Kidney (tissue), 14 donors: ENCODE measurements around the gene POMT2. TPM values are rescaled to one million over a fixed set of nuclear protein-coding genes. Genes with fewer than 3 reads are reported as not detected.

Experiments used
- DNase-seq, 5 donors: peaks; one replicate each; pipeline ENCODE4 v3.0.0-alpha.2; 2013 to 2020
- FAIRE-seq: peaks from 2 replicates; lab custom pipeline; 2012; peaks lifted over from hg19 to GRCh38; lab: Jason Lieb, UNC
- H3K27ac ChIP-seq, 2 donors: one replicate each; pipeline ENCODE4 v1.7.0; 2013; ENCODE audit warnings: low read depth in 2 of 2, low read length in 2 of 2, inconsistent platforms in 1 of 2
- H3K27me3 ChIP-seq: one replicate; pipeline ENCODE4 v1.7.1; 2013; ENCODE audit warnings: low read length, inconsistent platforms; ENCODE audit not compliant: control insufficient read depth, insufficient read depth
- H3K36me3 ChIP-seq, 3 donors: one replicate each; pipeline versions ENCODE4 v1.7.0 to v1.7.1; 2013; ENCODE audit warnings: low read length in 3 of 3, control low read depth in 1 of 3, inconsistent platforms in 1 of 3; ENCODE audit not compliant: insufficient read depth in 3 of 3, control insufficient read depth in 2 of 3
- H3K4me1 ChIP-seq, 3 donors: one replicate each; pipeline versions ENCODE4 v1.7.0 to v1.7.1; 2013; ENCODE audit warnings: low read length in 3 of 3, inconsistent platforms in 1 of 3, low read depth in 1 of 3; ENCODE audit not compliant: control insufficient read depth in 2 of 3, insufficient read depth in 2 of 3
- H3K4me3 ChIP-seq, 3 donors: one replicate each; pipeline versions ENCODE4 v1.7.0 to v1.8.1; 2013; ENCODE audit warnings: low read length in 3 of 3, control low read depth in 1 of 3, inconsistent platforms in 1 of 3
- H3K9ac ChIP-seq, 3 donors: one replicate each; pipeline versions ENCODE4 v1.7.0 to v1.7.1; 2013; ENCODE audit warnings: low read length in 3 of 3, control low read depth in 1 of 3, inconsistent platforms in 1 of 3
- H3K9me3 ChIP-seq, 3 donors: one replicate each; pipeline versions ENCODE4 v1.7.0 to v1.7.1; 2013; ENCODE audit warnings: low read length in 3 of 3, control low read depth in 1 of 3, inconsistent platforms in 1 of 3; ENCODE audit not compliant: control insufficient read depth in 2 of 3, insufficient read depth in 1 of 3
- intact Hi-C: fragments of 100-400 bp; cut with DNase I; formaldehyde crosslinking; loops from one replicate; pipeline ENCODE4 v1.11.1; 2022
- polyA plus RNA-seq: library from polyadenylated mRNA; stranded (reverse); fragments of 350-450 nt; fragmentation: Illumina TruSeq; extraction: RNeasy Lipid Tissue Mini Kit (QIAGEN cat#74804); gene quantifications from one replicate; pipeline ENCODE4 v1.2.3, GENCODE V29; 2014; ENCODE audit warnings: low read depth, low replicate concordance; ENCODE audit not compliant: insufficient read depth
- total RNA-seq: library from RNA; stranded (reverse); fragmentation: NEBNext Ultra II Directional; extraction: Animal tissue kit (Norgen Biotek cat#: 25700); gene quantifications from one replicate; pipeline ENCODE4 v1.2.1, GENCODE V29; 2021
- TF ChIP-seq, protein P1 (sequence below): IDR thresholded peaks from 3 replicates; pipeline ENCODE4 v1.5.1; 2012; ENCODE audit warnings: mild to moderate bottlenecking, moderate library complexity, borderline replicate concordance; ENCODE audit not compliant: insufficient read depth; ENCODE audit errors: extremely low read depth
- donor health status: control.
- donor health status: control.
- donor health status: control.
- donor health status: control.
- donor health status: control.
- donor health status: DM: yes; HTN: yes; CAD: no.
- donor health status: Normal renal cell carcinoma (clear cell type).

Gene POMT2
- total and polyA plus RNA-seq, 2 donors from 2014 or later: 18.2 to 34.7 TPM

DNA sequence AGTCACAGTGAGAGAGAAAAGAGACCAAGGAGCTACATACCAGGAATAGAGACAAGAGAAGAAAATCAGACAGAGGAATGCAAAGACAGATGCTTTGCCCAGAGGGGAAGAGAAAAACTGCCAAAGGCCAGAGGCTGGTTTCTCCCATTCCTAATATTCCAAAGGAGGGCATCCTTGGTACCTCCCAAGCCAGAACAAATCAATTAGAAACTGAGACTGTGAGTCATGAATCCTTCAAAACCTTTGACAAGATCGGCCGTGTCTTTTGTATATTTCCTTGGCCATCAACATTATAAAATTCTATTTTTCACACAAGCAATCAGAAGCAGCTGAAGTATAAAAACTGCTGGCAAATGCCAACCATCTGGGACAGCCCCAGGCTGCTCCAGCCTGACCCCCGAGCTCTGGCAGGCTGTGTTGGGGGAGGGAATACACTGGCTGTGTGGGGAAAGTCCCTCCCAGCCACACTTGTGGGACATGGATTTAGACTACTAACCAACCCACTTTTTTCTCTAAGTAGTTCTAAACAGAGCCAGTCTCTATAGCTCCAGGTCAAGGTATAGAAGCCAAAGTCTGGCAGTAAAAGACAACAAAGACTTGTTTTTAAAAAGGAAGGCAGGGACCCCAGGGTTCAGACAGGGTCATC is 13.7 kb downstream of the POMT2 start:
- no peak for FAIRE-seq
- Histone ChIP-seq H3K36me3 (peaks cover 0 to 18% (median 6%) of the 10 kb centered on the region in 3 donors), H3K27ac (peak overlapping the region in 1 of 2 donors; percentile 45), H3K9ac (no peak overlapping the region), H3K9me3 (no peaks in the 10 kb centered on the region), H3K4me3 (no peak overlapping the region), H3K27me3 (no peaks in the 10 kb centered on the region), H3K4me1 (no peaks in the 10 kb centered on the region)
- no peak for DNase-seq
- TF ChIP-seq, protein P1, sequence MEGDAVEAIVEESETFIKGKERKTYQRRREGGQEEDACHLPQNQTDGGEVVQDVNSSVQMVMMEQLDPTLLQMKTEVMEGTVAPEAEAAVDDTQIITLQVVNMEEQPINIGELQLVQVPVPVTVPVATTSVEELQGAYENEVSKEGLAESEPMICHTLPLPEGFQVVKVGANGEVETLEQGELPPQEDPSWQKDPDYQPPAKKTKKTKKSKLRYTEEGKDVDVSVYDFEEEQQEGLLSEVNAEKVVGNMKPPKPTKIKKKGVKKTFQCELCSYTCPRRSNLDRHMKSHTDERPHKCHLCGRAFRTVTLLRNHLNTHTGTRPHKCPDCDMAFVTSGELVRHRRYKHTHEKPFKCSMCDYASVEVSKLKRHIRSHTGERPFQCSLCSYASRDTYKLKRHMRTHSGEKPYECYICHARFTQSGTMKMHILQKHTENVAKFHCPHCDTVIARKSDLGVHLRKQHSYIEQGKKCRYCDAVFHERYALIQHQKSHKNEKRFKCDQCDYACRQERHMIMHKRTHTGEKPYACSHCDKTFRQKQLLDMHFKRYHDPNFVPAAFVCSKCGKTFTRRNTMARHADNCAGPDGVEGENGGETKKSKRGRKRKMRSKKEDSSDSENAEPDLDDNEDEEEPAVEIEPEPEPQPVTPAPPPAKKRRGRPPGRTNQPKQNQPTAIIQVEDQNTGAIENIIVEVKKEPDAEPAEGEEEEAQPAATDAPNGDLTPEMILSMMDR: no peak
- intact Hi-C loops: no loop called here

DNA sequence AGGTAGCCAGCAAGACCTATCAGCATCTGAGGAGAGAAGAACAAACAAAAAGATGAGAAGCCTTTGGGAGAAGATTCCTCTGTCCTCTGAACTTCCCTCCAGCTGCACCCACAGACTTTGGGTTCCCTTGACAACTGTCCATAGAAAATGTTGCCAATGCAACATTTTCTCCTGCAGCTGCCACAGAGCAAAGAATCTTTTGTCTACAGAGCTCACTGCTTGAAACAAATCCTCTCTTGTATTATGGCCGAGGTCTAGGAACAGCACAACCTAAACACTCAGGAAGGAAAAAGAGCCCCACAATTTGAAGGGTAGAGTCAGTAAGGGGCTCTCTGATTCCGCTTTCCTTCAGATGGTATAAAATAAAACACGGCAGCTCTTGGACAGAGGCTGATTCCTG is 14.3 kb downstream of the POMT2 start:
- intact Hi-C loops: no loop called here
- H3K27ac ChIP-seq: no peak overlapping the region
- peaks cover 0 to 18% (median 6%) of the 10 kb centered on the region in 3 donors for H3K36me3 ChIP-seq
- TF ChIP-seq, protein P1: no peak
- FAIRE-seq (no peak), DNase-seq (no peak)
- no peak overlapping the region for H3K9ac ChIP-seq
- no peak overlapping the region for H3K4me3 ChIP-seq
- H3K27me3 ChIP-seq: no peaks in the 10 kb centered on the region
- no peaks in the 10 kb centered on the region for H3K4me1 ChIP-seq
- H3K9me3 ChIP-seq: no peaks in the 10 kb centered on the region

- intact Hi-C loops: no loop called here
- Histone ChIP-seq H3K27ac (no peak overlapping the region), H3K27me3 (no peaks in the 10 kb centered on the region), H3K36me3 (peaks cover 0 to 18% (median 6%) of the 10 kb centered on the region in 3 donors), H3K4me1 (peaks cover 0 to 2% (median 0%) of the 10 kb centered on the region in 3 donors), H3K9ac (no peak overlapping the region), H3K9me3 (no peaks in the 10 kb centered on the region), H3K4me3 (no peak overlapping the region)
- TF ChIP-seq, protein P1: no peak
- DNase-seq (no peak), FAIRE-seq (no peak)
Measured at GRCh38 chr14:77305696-77306095, 15.0 kb downstream of the POMT2 start.
